Endothelial cell of umbilical vein (primary cell): ENCODE results near the gene ARMC8. TPM values are rescaled to one million over a fixed set of nuclear protein-coding genes. Genes with fewer than 3 reads are reported as not detected.

ENCODE experiments used
- BruUV-seq: library from RNA; stranded (reverse); fragments of 400-500 nt; replicated peaks from 2 replicates; lab custom pipeline; 2021; lab: Mats Ljungman, UMichigan
- CTCF ChIA-PET: fragments of 300-600, 350-600 bp; sonication (Branson Sonifier 250); formaldehyde crosslinking; loops from one replicate; lab custom pipeline; 2021; ENCODE audit warnings: antibody characterized with exemption, inconsistent platforms; lab: Charles Lee
- POLR2A ChIA-PET: fragments of 300-600, 350-600 bp; sonication (Branson Sonifier 250); formaldehyde crosslinking; loops from one replicate; lab custom pipeline; 2021; ENCODE audit warnings: antibody characterized with exemption, inconsistent platforms; lab: Charles Lee
- DNase-seq: peaks from one replicate; pipeline ENCODE4 v3.0.0-alpha.2; 2011; ENCODE audit warnings: low read depth, low spot score
- FAIRE-seq: peaks from 2 replicates; lab custom pipeline; 2011; peaks lifted over from hg19 to GRCh38; lab: Jason Lieb, UNC
- H2AFZ ChIP-seq: 2 replicates; pipeline ENCODE4 v1.6.0; 2012; ENCODE audit warnings: low read depth, low read length, control low read depth, inconsistent platforms
- H3K27ac ChIP-seq: 2 replicates; pipeline ENCODE4 v1.5.1; 2011; ENCODE audit warnings: low read depth, mild to moderate bottlenecking, control low read depth, low read length, moderate library complexity; ENCODE audit not compliant: insufficient read depth
- H3K27me3 ChIP-seq, 2 experiments: 2 replicates each; pipeline versions ENCODE4 v1.6.0 to v1.6.1; 2011; ENCODE audit warnings: low read length in 2 of 2, mixed read lengths in 1 of 2; ENCODE audit not compliant: control insufficient read depth in 2 of 2, insufficient read depth in 2 of 2
- H3K36me3 ChIP-seq, 2 experiments: 2 replicates in 1 of 2; 3 replicates in 1 of 2; pipeline ENCODE4 v1.5.1; 2011; ENCODE audit warnings: low read length in 2 of 2, mild to moderate bottlenecking in 1 of 2, moderate library complexity in 1 of 2; ENCODE audit not compliant: control insufficient read depth in 2 of 2, insufficient read depth in 2 of 2; ENCODE audit errors: extremely low read depth in 1 of 2
- H3K4me1 ChIP-seq: 3 replicates; pipeline ENCODE4 v1.5.1; 2011; ENCODE audit warnings: mild to moderate bottlenecking, low read length; ENCODE audit not compliant: control insufficient read depth, insufficient read depth; ENCODE audit errors: extremely low read depth
- H3K4me2 ChIP-seq: 2 replicates; pipeline ENCODE4 v1.6.1; 2011; ENCODE audit warnings: low read length, control low read depth, mixed read lengths; ENCODE audit not compliant: insufficient read depth
- H3K4me3 ChIP-seq, 3 experiments: fragments of 200-600 bp in 1 of 3; sonication (generic), shearing (Covaris generic) in 1 of 3; replicated peaks in 1 of 3; 2 replicates each; pipeline ENCODE4 v1.5.1; 2011 to 2016; ENCODE audit warnings: control low read depth in 3 of 3, low read length in 3 of 3, mild to moderate bottlenecking in 2 of 3, inconsistent platforms in 1 of 3, low read depth in 1 of 3, moderate library complexity in 1 of 3; ENCODE audit not compliant: insufficient read depth in 1 of 3
- H3K79me2 ChIP-seq: 2 replicates; pipeline ENCODE4 v1.6.0; 2012; ENCODE audit warnings: low read length, inconsistent platforms; ENCODE audit not compliant: control insufficient read depth, insufficient read depth
- H3K9ac ChIP-seq: replicated peaks from 2 replicates; pipeline ENCODE3; 2011; ENCODE audit warnings: low read length, control low read depth; ENCODE audit not compliant: insufficient read depth; ENCODE audit errors: extremely low read depth
- H3K9me1 ChIP-seq: replicated peaks from 3 replicates; pipeline ENCODE4 v1.6.0; 2011; ENCODE audit warnings: mild to moderate bottlenecking, low read length; ENCODE audit not compliant: control insufficient read depth, insufficient read depth; ENCODE audit errors: extremely low read depth
- H3K9me3 ChIP-seq: replicated peaks from 2 replicates; pipeline ENCODE4 v1.5.1; 2012; ENCODE audit warnings: low read length, inconsistent platforms; ENCODE audit not compliant: control insufficient read depth, insufficient read depth
- H4K20me1 ChIP-seq: replicated peaks from 2 replicates; pipeline ENCODE3; 2011; ENCODE audit warnings: mild to moderate bottlenecking, low read length; ENCODE audit not compliant: control insufficient read depth, insufficient read depth; ENCODE audit errors: extremely low read depth
- EZH2 ChIP-seq: IDR thresholded peaks from 2 replicates; pipeline ENCODE4 v1.6.1; 2012; ENCODE audit warnings: borderline replicate concordance, low read depth, mild to moderate bottlenecking, moderate library complexity, low read length, inconsistent platforms; ENCODE audit not compliant: severe bottlenecking
- FOS ChIP-seq: IDR thresholded peaks from 2 replicates; pipeline ENCODE4 v1.6.1; 2011; ENCODE audit warnings: mild to moderate bottlenecking, low read length, moderate library complexity, borderline replicate concordance; ENCODE audit not compliant: insufficient read depth
- GATA2 ChIP-seq: IDR thresholded peaks from 2 replicates; pipeline ENCODE4 v1.7.0; 2011; ENCODE audit warnings: low read depth, mild to moderate bottlenecking, moderate library complexity, mixed read lengths, low read length; ENCODE audit not compliant: insufficient read length, insufficient read depth
- JUN ChIP-seq: IDR thresholded peaks from 2 replicates; pipeline ENCODE4 v1.6.1; 2011; ENCODE audit warnings: borderline replicate concordance, low read depth; ENCODE audit not compliant: insufficient read length, insufficient read depth
- MYC ChIP-seq: IDR thresholded peaks from one replicate; pipeline ENCODE4 v1.6.1; 2011; ENCODE audit warnings: mild to moderate bottlenecking, low read depth, low read length
- POLR2A ChIP-seq: IDR thresholded peaks from 2 replicates; pipeline ENCODE4 v1.6.1; 2012; ENCODE audit warnings: low read depth, mild to moderate bottlenecking, control low read depth, low read length
- POLR2AphosphoS5 ChIP-seq: IDR thresholded peaks from 2 replicates; pipeline ENCODE4 v1.6.1; 2012; ENCODE audit warnings: low read depth, mild to moderate bottlenecking, control low read depth, low read length, moderate library complexity; ENCODE audit not compliant: insufficient read depth
- dilution Hi-C: fragments of 300-500 bp; cut with MboI; formaldehyde crosslinking; loops from one replicate; pipeline ENCODE4 v1.15.0; 2019; ENCODE audit warnings: low sequenced_read_pairs; ENCODE audit not compliant: extremely low pct_ligation_motif_present
- intact Hi-C: fragments of 100-400 bp; cut with micrococcal nuclease; formaldehyde crosslinking; loops from one replicate; pipeline ENCODE4 v1.10.0; 2022
- polyA plus RNA-seq, 4 experiments: library from polyadenylated mRNA; depleted of rRNA in 3 of 4; stranded (reverse) in 3 of 4; unstranded in 1 of 4; fragments of >200 nt; gene quantifications; 2 replicates each; pipeline versions ENCODE4 v1.2.1 to v1.2.3, GENCODE V29; 2011 to 2012; ENCODE audit warnings: missing spikeins in 1 of 4
- total RNA-seq: library from RNA; stranded (reverse); gene quantifications from 2 replicates; pipeline ENCODE4 v1.2.3, GENCODE V29; 2021
- TF ChIP-seq, protein P1 (sequence below): IDR thresholded peaks from 2 replicates; pipeline ENCODE4 v1.6.1; 2011; ENCODE audit not compliant: insufficient read depth, insufficient read length
- TF ChIP-seq, protein P2 (sequence below), 2 donors: IDR thresholded peaks; 1 replicate in 1 of 2; 2 replicates in 1 of 2; pipeline ENCODE4 v1.5.1; 2011; ENCODE audit warnings: low read length in 2 of 2, mild to moderate bottlenecking in 2 of 2, moderate library complexity in 2 of 2, control low read depth in 1 of 2, inconsistent platforms in 1 of 2, low read depth in 1 of 2; ENCODE audit not compliant: insufficient read depth in 1 of 2; ENCODE audit errors: extremely low read depth in 1 of 2

Gene ARMC8
- total and polyA plus RNA-seq, 2 donors (not counting 3 experiments of a cell fraction or from before 2014, with no cell fraction given) = 39.6 to 46.0 TPM

GRCh38 chr3:138327831-138328230 is 140.7 kb downstream of the ARMC8 start:
- ChIA-PET CTCF (no interaction called here), POLR2A (no interaction called here)
- Histone ChIP-seq H3K79me2 (no peaks in the 10 kb centered on the region), H3K27me3 (peaks cover 0 to 2% of the 10 kb centered on the region in 2 experiments), H4K20me1 (no peaks in the 10 kb centered on the region), H3K4me1 (peaks cover 25% of the 10 kb centered on the region), H3K27ac (no peak overlapping the region), H3K9ac (no peak overlapping the region), H3K36me3 (no peaks in the 10 kb centered on the region), H3K9me1 (no peaks in the 10 kb centered on the region), H3K4me3 (no peak overlapping the region), H3K4me2 (no peak overlapping the region), H3K9me3 (no peaks in the 10 kb centered on the region), H2AFZ (no peak overlapping the region)
- dilution Hi-C loops = no loop called here
- peak; percentile 76 for FAIRE-seq
- no TSS peak for BruUV-seq
- TF ChIP-seq JUN (peak; percentile 28), MYC (no peak), POLR2A (no peak)
- DNase-seq = no peak
- intact Hi-C loops = no loop called here

- no peak overlapping the region for H3K4me2 ChIP-seq
- H2AFZ ChIP-seq = no peak overlapping the region
Measured at GRCh38 chr3:138328341-138328740, 141.2 kb downstream of the ARMC8 start.

More at GRCh38 chr3:138328341-138328740, 141.2 kb downstream of the ARMC8 start:
- Histone ChIP-seq H3K4me3 (no peak overlapping the region), H3K79me2 (no peaks in the 10 kb centered on the region), H3K9me3 (no peaks in the 10 kb centered on the region), H3K27me3 (peaks cover 0 to 2% of the 10 kb centered on the region in 2 experiments), H3K27ac (no peak overlapping the region), H3K9ac (no peak overlapping the region), H3K9me1 (no peaks in the 10 kb centered on the region), H3K36me3 (no peaks in the 10 kb centered on the region), H3K4me1 (peaks cover 25% of the 10 kb centered on the region), H4K20me1 (no peaks in the 10 kb centered on the region)
- FAIRE-seq (no peak), DNase-seq (no peak)
- dilution Hi-C loops (no loop called here), intact Hi-C loops (no loop called here)
- TF ChIP-seq POLR2A (no peak), EZH2 (no peak), JUN (no peak), POLR2AphosphoS5 (no peak), GATA2 (no peak), FOS (no peak), MYC (no peak)
- TF ChIP-seq, protein P1, sequence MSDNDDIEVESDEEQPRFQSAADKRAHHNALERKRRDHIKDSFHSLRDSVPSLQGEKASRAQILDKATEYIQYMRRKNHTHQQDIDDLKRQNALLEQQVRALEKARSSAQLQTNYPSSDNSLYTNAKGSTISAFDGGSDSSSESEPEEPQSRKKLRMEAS = no peak
- TF ChIP-seq, protein P2, sequence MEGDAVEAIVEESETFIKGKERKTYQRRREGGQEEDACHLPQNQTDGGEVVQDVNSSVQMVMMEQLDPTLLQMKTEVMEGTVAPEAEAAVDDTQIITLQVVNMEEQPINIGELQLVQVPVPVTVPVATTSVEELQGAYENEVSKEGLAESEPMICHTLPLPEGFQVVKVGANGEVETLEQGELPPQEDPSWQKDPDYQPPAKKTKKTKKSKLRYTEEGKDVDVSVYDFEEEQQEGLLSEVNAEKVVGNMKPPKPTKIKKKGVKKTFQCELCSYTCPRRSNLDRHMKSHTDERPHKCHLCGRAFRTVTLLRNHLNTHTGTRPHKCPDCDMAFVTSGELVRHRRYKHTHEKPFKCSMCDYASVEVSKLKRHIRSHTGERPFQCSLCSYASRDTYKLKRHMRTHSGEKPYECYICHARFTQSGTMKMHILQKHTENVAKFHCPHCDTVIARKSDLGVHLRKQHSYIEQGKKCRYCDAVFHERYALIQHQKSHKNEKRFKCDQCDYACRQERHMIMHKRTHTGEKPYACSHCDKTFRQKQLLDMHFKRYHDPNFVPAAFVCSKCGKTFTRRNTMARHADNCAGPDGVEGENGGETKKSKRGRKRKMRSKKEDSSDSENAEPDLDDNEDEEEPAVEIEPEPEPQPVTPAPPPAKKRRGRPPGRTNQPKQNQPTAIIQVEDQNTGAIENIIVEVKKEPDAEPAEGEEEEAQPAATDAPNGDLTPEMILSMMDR (IDR thresholded peaks at IDR 0.05; ENCODE audit: extremely low read depth in 1 of 2, insufficient read depth in 1 of 2, low read depth in 1 of 2, low read length in 2 of 2) = no peak
- CTCF ChIA-PET = interaction anchor here (1.0 to 1.6 kb wide), 2 partner anchors 14 to 148 kb away, joined by 5 read pairs; no protein-coding TSS in a partner anchor
- POLR2A ChIA-PET = no interaction called here
- BruUV-seq = no TSS peak
